Tibial artery (tissue), 4 donors: ENCODE measurements around the gene AKAP12.
A peak's percentile ranks its signal among the peaks of the same experiment; 100 is the strongest.
"Not testable (repeated sequence)": the region's sequence is repeated elsewhere in the genome, so short reads cannot be mapped to it uniquely, and the experiment has no call there.

Experiments
- DNase-seq, 2 donors: peaks; one replicate each; pipeline ENCODE4 v3.0.0-alpha.2; 2019
- H3K27ac ChIP-seq, 2 donors: fragments of 200-600 bp; sonication (generic) in 1 of 2; 1 replicate in 1 of 2; 2 replicates in 1 of 2; pipeline ENCODE4 v1.5.1; 2018 to 2019; ENCODE audit warnings: mild to moderate bottlenecking in 1 of 2
- H3K27me3 ChIP-seq, 2 donors: fragments of 200-600 bp; sonication (generic) in 1 of 2; one replicate each; pipeline versions ENCODE4 v1.5.1 to v1.6.0; 2016 to 2019
- H3K36me3 ChIP-seq, 3 donors: fragments of 200-600 bp; sonication (generic) in 2 of 3; one replicate each; pipeline ENCODE4 v1.5.1; 2016 to 2019; ENCODE audit warnings: mild to moderate bottlenecking in 2 of 3
- H3K4me1 ChIP-seq, 4 donors: fragments of 200-600 bp; sonication (generic) in 2 of 4; 1 replicate in 3 of 4; 2 replicates in 1 of 4; pipeline ENCODE4 v1.5.1; 2016 to 2019
- H3K4me3 ChIP-seq, 2 donors: fragments of 200-600 bp; sonication (generic) in 1 of 2; 1 replicate in 1 of 2; 2 replicates in 1 of 2; pipeline ENCODE4 v1.5.1; 2018 to 2019; ENCODE audit warnings: mild to moderate bottlenecking in 2 of 2
- H3K9me3 ChIP-seq, 3 donors: fragments of 200-600 bp; sonication (generic) in 1 of 3; one replicate each; pipeline ENCODE4 v1.5.1; 2016 to 2019
- CTCF ChIP-seq, 2 experiments: fragments of 200-600 bp in 1 of 2; fragments of 450-650 bp in 1 of 2; IDR thresholded peaks; one replicate each; pipeline ENCODE4 v1.5.1; 2017 to 2019; ENCODE audit warnings: antibody characterized with exemption in 2 of 2, mild to moderate bottlenecking in 1 of 2, moderate library complexity in 1 of 2
- intact Hi-C: fragments of 100-400 bp; cut with DNase I; formaldehyde crosslinking; loops from one replicate; pipeline ENCODE4 v1.15.0; 2023; ENCODE audit warnings: low total_unique reads

The AKAP12 gene

GRCh38 chr6:151310852-151311767, 71.3 kb downstream of the AKAP12 start:
- Histone ChIP-seq H3K9me3 (no peaks in the 10 kb centered on the region), H3K36me3 (peaks cover 0 to 6% (median 0%) of the 10 kb centered on the region in 3 donors), H3K27me3 (no peaks in the 10 kb centered on the region), H3K27ac (no peak overlapping the region), H3K4me1 (peaks cover 0 to 5% (median 0%) of the 10 kb centered on the region in 4 donors), H3K4me3 (no peak overlapping the region)
- no peak for DNase-seq
- intact Hi-C loops, result no loop called here
- no peak for TF ChIP-seq CTCF (IDR thresholded peaks at IDR 0.05)

- Histone ChIP-seq H3K4me3 (no peak overlapping the region), H3K4me1 (peaks cover 0 to 17% (median 0%) of the 10 kb centered on the region in 4 donors), H3K9me3 (no peaks in the 10 kb centered on the region), H3K27me3 (no peaks in the 10 kb centered on the region), H3K27ac (no peak overlapping the region), H3K36me3 (no peaks in the 10 kb centered on the region)
- DNase-seq, result no peak
- intact Hi-C loops, result no loop called here
- TF ChIP-seq CTCF (IDR thresholded peaks at IDR 0.05), result no peak
Measured at GRCh38 chr6:151313066-151313491, 73.3 kb downstream of the AKAP12 start.

GRCh38 chr6:151315661-151316060, 75.9 kb downstream of the AKAP12 start:
- H3K27me3 ChIP-seq, H3K4me3 ChIP-seq, H3K9me3 ChIP-seq, intact Hi-C loops, H3K27ac ChIP-seq, DNase-seq, H3K36me3 ChIP-seq: not testable (repeated sequence)
- peaks cover 0 to 12% (median 0%) of the 10 kb centered on the region in 4 donors for H3K4me1 ChIP-seq

DNA sequence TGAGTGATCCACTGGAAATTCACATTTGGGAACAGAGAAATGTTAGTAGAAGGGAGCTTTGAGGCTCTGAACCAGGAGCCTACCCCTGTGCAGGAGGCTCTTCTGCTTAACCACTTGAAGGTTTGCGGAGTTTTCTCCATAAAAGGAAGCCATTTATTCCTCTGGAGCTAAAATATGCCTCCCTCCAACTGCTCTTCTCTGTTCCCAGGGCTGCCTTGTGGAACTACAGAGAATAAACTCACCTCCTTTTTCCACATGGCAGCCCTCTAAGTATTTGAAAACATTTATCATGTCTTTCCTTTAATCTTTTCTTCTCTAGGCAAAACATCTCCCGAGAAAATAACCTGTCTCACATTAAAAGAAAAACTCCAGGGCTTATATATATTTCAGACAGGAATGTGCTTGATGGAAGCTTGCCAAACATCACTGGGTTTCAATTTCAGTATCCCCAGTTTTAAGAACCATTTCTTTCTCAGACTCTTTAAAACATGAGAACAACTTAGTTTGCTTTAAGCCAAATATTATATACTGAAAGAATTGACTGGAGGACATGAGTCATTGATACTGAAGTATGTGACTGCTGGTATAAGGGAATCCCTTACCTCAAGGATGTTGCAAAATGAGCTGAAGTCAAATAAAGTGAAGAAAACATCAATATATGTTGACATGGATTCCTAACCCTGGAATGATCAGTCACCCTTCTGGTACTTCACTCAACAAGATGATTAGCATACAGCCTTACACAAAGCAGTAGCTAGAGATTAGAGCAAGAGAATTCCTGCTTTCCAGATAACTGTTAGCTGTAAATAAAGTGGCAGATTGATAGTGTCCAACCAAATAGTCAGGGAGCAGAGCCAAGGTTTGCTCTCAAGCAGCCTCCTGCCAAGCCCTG, 77.6 kb downstream of the AKAP12 start:
- no peak for DNase-seq
- TF ChIP-seq CTCF (IDR thresholded peaks at IDR 0.05), result no peak
- Histone ChIP-seq H3K4me1 (peaks cover 0 to 12% (median 0%) of the 10 kb centered on the region in 4 donors), H3K36me3 (no peaks in the 10 kb centered on the region), H3K9me3 (no peaks in the 10 kb centered on the region), H3K4me3 (no peak overlapping the region), H3K27ac (peak overlapping the region in 1 of 2 donors; percentile 27), H3K27me3 (no peaks in the 10 kb centered on the region)
- intact Hi-C loops, result no loop called here

- intact Hi-C loops, result no loop called here
- no peaks in the 10 kb centered on the region for H3K27me3 ChIP-seq
- no peak for DNase-seq
- no peaks in the 10 kb centered on the region for H3K36me3 ChIP-seq
- H3K27ac ChIP-seq, result peak overlapping the region in 1 of 2 donors; percentile 27
- no peaks in the 10 kb centered on the region for H3K9me3 ChIP-seq
- H3K4me3 ChIP-seq, result no peak overlapping the region
- H3K4me1 ChIP-seq, result peaks cover 0 to 12% (median 0%) of the 10 kb centered on the region in 4 donors
- TF ChIP-seq CTCF (IDR thresholded peaks at IDR 0.05), result no peak
Measured at GRCh38 chr6:151317995-151318365, 78.2 kb downstream of the AKAP12 start.
